ENCODE measurements around the gene ENOX1. TPM values are rescaled to one million over a fixed set of nuclear protein-coding genes. Genes with fewer than 3 reads are reported as not detected.

The ENOX1 gene
- total and polyA plus RNA-seq, 2 of the 8 experiments (the other 6 are each of a cell fraction or from before 2014, with no cell fraction given), result 0.23 to 0.37 TPM

DNA sequence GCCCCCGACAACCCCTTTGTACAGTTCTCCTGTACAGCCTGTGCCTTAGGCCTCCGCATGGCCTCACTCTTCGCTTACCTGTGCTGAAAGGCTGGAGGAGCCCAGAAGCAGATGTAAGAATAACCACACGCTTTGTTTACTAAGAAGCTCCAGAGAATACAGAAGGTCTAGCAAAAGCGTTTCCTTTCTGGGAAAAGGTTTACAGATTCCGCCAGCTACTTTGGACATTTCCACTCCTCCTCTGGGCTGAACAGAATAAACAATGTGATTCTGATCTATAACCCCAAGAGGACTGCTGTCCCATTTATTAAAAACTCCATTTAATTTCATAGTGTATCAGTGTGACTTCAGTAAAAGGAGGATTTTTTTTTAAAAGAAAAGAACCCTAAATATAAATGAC is 424.2 kb downstream of the ENOX1 start:
- H2BK12ac ChIP-seq (ENCODE audit: low read depth, low read length), result no peak overlapping the region
- no peak overlapping the region for H3K56ac ChIP-seq (replicated peaks; ENCODE audit: insufficient read length, low read depth, low read length)
- no peak overlapping the region for H3K18ac ChIP-seq (ENCODE audit: extremely low read depth, low read length)
- H2BK20ac ChIP-seq (ENCODE audit: low read length), result no peak overlapping the region
- H3K23ac ChIP-seq (ENCODE audit: insufficient read length), result no peak overlapping the region
- no peak overlapping the region for H2BK120ac ChIP-seq (replicated peaks; ENCODE audit: low read depth, low read length)
- no peaks in the 10 kb centered on the region for H3K79me2 ChIP-seq (ENCODE audit: control insufficient read depth in 1 of 2, insufficient read depth in 2 of 2, low read length in 2 of 2)
- 95% methylated on average over 6 of the region's 6 CpGs; no CpG with 5 or more reads in 1 of the 2 experiments for WGBS, 2 experiments (ENCODE audit: extremely low coverage in 1 of 2, insufficient coverage in 1 of 2, insufficient read length in 1 of 2, insufficient replicate concordance in 2 of 2, low coverage in 1 of 2, low lambda C conversion rate in 2 of 2, missing lambda C conversion rate in 1 of 2)
- H4K5ac ChIP-seq (ENCODE audit: insufficient read length, low read depth, low read length), result no peak overlapping the region
- H2AFZ ChIP-seq (ENCODE audit: low read length), result no peak overlapping the region
- H2BK5ac ChIP-seq (ENCODE audit: low read depth, low read length), result peak overlapping the region; percentile 35; the same call in 1 of the 2 replicates
- H4K20me1 ChIP-seq (replicated peaks in 1 of 2; ENCODE audit: control insufficient read depth in 1 of 2, insufficient read depth in 2 of 2, low read length in 2 of 2), result no peaks in the 10 kb centered on the region
- H3K27ac ChIP-seq (ENCODE audit: low read depth, low read length), result no peak overlapping the region
- H4K8ac ChIP-seq (ENCODE audit: extremely low read depth, insufficient read depth, low read length), result no peak overlapping the region
- H2AK5ac ChIP-seq (ENCODE audit: low read depth, low read length), result no peak overlapping the region
- no peaks in the 10 kb centered on the region for H3K9me3 ChIP-seq (ENCODE audit: insufficient read depth in 2 of 2, low read depth in 1 of 2, low read length in 1 of 2)
- FAIRE-seq (no peak), DNase-seq (ENCODE audit: low read depth in 1 of 2, low spot score in 2 of 2) (no peak)
- H3K4me2 ChIP-seq (ENCODE audit: insufficient read depth in 1 of 2, low read depth in 2 of 2, low read length in 2 of 2), result no peak overlapping the region
- no peak overlapping the region for H2BK15ac ChIP-seq (ENCODE audit: low read length)
- no peak overlapping the region for H4K91ac ChIP-seq (replicated peaks; ENCODE audit: insufficient read length, low read length)
- no peak overlapping the region for H3K9ac ChIP-seq (replicated peaks in 1 of 4; ENCODE audit: extremely low read depth in 1 of 4, low read depth in 3 of 4, low read length in 3 of 4)
- no peaks in the 10 kb centered on the region for H3K27me3 ChIP-seq (replicated peaks in 1 of 4; ENCODE audit: control insufficient read depth in 3 of 4, extremely low read depth in 1 of 4, insufficient read depth in 3 of 4, low read length in 3 of 4)
- no peak overlapping the region for H3K4ac ChIP-seq (replicated peaks; ENCODE audit: insufficient read length, low read depth, low read length)
- H3K4me1 ChIP-seq (replicated peaks in 1 of 4; ENCODE audit: control insufficient read depth in 3 of 4, insufficient read depth in 4 of 4, low read length in 3 of 4), result peaks cover 2 to 22% (median 18%) of the 10 kb centered on the region in 4 experiments; a peak in 6 of 7 replicates
- H3K23me2 ChIP-seq (ENCODE audit: low read depth, low read length), result 0 out of 2 replicates have a peak, but pooled peaks cover 2% of the 10 kb centered on the region
- no peaks in the 10 kb centered on the region for H3K36me3 ChIP-seq (ENCODE audit: control insufficient read depth in 2 of 4, insufficient read depth in 4 of 4, low read length in 3 of 4)
- H3K4me3 ChIP-seq (ENCODE audit: extremely low read depth in 1 of 4, insufficient read depth in 2 of 4, low read depth in 3 of 4, low read length in 4 of 4), result no peak overlapping the region
- H3K79me1 ChIP-seq (ENCODE audit: low read depth, low read length), result no peaks in the 10 kb centered on the region
- TF ChIP-seq, protein P1, sequence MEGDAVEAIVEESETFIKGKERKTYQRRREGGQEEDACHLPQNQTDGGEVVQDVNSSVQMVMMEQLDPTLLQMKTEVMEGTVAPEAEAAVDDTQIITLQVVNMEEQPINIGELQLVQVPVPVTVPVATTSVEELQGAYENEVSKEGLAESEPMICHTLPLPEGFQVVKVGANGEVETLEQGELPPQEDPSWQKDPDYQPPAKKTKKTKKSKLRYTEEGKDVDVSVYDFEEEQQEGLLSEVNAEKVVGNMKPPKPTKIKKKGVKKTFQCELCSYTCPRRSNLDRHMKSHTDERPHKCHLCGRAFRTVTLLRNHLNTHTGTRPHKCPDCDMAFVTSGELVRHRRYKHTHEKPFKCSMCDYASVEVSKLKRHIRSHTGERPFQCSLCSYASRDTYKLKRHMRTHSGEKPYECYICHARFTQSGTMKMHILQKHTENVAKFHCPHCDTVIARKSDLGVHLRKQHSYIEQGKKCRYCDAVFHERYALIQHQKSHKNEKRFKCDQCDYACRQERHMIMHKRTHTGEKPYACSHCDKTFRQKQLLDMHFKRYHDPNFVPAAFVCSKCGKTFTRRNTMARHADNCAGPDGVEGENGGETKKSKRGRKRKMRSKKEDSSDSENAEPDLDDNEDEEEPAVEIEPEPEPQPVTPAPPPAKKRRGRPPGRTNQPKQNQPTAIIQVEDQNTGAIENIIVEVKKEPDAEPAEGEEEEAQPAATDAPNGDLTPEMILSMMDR (IDR thresholded peaks at IDR 0.05; ENCODE audit: control extremely low read depth in 1 of 3, insufficient read depth in 1 of 3, low read depth in 1 of 3, low read length in 3 of 3), result no peak
- TF ChIP-seq E2F6 (IDR thresholded peaks at IDR 0.05), result no peak
- CTCF ChIA-PET (ENCODE audit: partially characterized antibody), result no interaction called here
- POLR2A ChIA-PET (ENCODE audit: partially characterized antibody), result no interaction called here
- no peak overlapping the region for H3K14ac ChIP-seq (ENCODE audit: insufficient read length)

Data from H1 (cell line).